SW 1271 (cell line): ENCODE data around the gene LRRC28.

Experiments
- DNase-seq, 2 experiments: peaks; one replicate each; lab custom pipeline; 2025; lab: John Stamatoyannopoulos, UW

LRRC28 gene

DNA sequence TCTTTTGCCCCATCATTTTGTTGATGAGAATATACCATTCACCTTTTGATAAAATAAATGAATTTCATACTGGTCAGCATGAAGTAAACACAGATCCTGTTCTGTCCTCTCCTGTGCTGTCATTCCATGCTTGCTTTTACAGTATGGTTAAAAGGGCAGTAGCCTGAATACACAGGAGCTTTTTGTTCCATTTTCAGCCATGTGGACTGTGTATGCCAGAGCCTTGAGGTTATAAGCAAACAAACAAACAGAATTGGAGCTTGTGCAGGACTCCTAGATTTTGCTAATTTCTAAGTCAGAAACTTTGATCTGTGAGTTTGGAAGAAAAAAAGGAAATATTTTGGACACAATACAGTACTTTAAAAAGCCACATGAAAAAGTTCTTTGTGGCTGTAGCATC, 91.9 kb downstream of the LRRC28 start:
- DNase-seq: no peak

DNA sequence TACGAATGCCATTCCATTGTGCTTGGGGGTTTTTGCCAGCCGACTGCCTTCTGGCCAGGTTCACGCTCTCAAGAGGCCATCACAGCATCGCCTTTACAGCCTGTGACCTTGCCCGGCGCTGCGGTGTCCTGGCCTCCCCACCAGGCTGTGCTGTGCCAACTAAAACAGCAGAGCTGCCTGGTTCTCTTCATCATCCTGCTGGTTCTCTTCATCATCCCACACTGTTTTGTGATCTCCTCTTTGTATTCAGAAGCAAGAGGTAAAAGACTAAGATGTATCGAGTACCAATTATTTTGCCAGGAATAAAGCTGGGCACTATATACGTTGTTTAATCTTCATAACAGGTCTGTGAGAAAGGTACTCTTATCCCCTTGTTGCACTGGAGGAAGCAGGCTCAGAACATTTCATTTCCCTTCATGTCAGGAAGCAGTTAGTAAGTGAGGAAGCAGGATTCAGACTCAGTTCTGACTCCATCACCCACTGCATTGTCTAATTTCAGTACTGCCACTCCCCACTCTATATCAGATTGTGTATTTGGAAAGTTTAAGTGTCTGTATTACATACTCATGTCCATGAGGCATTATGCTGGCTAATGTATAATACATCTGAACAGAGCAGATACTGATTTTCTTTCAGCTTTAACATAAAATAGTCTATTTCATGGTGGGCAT, 92.7 kb downstream of the LRRC28 start:
- no peak for DNase-seq

DNA sequence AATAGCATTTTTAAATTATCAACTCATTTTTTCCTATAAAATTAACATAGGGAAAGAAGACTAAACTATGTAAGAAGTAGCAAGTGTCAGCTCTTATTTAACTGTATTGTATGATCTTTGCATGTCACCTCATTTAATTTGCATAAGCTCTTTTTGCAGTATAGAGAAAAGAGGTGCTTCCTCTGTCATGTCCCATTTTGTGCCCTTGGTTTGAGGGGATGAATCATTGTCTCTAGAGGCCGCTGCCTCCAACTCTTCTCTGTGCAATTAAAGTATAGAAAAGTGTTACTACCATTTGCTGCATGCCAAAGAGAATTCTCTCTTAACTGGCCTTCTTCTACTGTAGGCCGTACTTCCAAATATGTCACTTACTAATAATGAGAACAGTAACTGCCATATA, 93.4 kb downstream of the LRRC28 start:
- DNase-seq: no peak

GRCh38 chr15:99345242-99345641, 94.0 kb downstream of the LRRC28 start:
- DNase-seq: no peak

- no peak for DNase-seq
These were observed 94.7 kb downstream of the LRRC28 start for GRCh38 chr15:99345832-99346462.

DNA sequence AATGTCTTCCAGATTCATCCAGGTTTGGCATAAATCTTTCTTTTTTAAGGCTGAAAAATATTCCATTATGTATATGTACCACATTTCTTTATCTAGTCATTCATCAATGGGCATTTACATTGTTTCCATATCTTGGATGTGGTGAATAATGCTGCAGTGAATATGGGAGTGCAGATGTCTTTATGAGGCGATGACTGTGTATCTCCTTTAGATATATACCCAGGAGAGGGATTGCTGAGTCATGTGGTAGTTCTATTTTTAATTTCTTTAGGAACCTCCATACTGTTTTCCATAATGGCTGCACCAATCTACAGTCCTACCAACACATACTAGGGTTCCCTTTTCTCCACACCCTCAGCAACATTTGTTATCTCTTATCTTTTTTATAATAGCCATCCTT, 96.3 kb downstream of the LRRC28 start:
- no peak for DNase-seq

DNA sequence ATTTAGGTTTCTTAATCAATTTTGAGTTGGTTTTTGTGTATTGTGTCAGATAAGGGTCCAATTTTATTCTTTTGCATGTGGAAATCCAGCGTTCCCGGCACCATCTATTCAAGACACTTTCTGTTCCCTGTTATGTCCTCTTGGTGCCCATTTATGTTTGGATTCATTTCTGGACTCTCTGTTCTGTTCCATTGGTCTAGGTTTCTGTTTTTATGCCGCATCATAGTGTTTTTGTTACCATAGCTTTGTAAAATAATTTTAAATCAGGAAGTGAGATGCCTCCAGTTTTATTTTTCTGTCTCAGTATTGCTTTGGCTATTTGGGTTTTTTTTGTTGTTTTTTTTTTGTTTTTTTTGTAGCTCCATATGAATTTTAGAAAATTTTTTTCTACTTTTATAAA, 97.1 kb downstream of the LRRC28 start:
- DNase-seq: no peak

GRCh38 chr15:99350408-99350807, 99.1 kb downstream of the LRRC28 start:
- no peak for DNase-seq

DNA sequence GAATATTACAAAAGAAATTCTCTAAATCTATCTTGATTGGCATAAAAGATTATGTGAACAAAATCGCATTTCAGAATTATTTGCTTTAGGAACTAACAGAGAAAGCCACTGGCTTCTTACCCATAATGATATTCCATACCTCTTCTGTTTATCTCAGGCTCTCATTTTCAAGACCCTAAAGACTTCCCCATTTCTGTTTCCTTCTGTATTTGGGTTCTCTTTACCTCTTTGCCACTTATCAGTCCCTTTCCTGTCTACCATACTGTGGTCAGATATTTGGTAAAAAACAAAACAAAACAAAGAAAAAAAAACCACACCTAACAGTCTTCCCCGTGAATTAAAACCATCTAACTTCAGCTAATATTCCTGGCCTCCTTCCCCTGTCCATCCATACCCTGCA, 108.5 kb downstream of the LRRC28 start:
- no peak for DNase-seq

DNA sequence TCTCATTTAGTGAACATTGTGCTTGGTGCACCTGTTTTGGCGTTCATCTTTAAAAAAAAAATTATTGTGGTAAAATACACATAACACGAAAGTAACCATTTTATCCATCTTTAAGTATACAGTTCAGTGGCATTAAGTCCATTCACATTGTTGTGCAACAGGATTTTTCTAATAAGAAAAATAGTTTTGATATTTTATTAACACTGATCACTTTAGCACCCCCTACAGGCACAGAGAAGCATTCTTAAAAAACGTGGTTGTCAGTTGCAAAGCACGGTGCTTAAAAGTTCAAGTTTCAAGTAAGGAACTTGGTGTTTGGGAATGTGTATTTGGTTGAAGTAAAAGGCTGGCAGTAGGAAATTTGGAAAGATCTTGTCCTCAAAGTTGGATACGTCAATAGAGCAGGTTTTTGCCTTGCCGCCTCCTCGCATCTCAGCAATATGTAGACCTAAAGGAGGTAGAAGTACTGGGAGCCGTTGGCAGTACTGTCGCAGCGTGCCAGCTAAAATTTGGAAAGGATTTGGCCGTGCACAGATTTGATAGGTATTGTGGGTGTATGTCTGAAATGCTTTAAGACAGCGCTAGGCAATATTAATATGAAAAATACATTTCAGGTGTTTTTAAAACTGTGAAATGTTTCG, 110.4 kb downstream of the LRRC28 start:
- no peak for DNase-seq

- no peak for DNase-seq
These were observed 114.0 kb downstream of the LRRC28 start for GRCh38 chr15:99365242-99365641.

DNA sequence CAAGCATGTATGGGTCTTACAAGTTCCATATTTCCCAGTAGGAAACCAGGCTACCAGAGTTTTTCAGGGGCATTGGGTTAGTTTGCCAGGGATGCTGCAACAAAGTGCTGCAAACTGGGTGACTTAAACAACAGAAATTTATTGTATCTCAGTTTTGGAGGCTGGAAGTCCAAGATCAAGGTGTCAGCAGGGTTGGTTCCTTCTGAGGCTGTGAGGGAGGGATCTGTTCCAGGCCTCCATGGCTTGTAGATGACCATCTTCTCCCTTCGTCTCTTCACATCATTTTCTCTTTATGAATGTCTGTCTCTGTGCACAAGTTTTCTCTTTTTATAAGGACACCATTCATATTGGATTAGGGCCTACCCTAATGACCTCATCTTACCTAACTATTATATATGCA, 114.7 kb downstream of the LRRC28 start:
- DNase-seq: no peak

- DNase-seq: no peak
These were observed 117.5 kb downstream of the LRRC28 start for GRCh38 chr15:99368743-99369142.

DNA sequence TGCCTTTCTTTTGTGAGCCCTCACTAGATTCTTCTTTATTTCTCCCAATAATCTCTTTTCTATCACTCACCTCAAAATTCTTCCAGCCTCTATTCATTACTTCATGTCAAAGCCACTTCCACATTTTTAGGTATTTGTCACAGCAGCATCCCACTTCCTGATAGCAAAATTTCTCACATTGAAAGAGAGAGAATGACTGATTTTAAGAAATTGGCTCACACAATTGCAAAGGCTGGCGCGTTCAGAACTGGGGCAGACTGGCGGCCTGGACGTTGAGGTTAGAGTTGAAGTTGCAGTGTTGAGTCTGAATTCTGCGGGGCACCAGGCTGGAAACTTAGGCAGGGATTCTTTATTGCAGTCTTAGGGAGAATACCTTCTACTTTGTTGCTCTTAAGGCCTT, 117.9 kb downstream of the LRRC28 start:
- no peak for DNase-seq

DNA sequence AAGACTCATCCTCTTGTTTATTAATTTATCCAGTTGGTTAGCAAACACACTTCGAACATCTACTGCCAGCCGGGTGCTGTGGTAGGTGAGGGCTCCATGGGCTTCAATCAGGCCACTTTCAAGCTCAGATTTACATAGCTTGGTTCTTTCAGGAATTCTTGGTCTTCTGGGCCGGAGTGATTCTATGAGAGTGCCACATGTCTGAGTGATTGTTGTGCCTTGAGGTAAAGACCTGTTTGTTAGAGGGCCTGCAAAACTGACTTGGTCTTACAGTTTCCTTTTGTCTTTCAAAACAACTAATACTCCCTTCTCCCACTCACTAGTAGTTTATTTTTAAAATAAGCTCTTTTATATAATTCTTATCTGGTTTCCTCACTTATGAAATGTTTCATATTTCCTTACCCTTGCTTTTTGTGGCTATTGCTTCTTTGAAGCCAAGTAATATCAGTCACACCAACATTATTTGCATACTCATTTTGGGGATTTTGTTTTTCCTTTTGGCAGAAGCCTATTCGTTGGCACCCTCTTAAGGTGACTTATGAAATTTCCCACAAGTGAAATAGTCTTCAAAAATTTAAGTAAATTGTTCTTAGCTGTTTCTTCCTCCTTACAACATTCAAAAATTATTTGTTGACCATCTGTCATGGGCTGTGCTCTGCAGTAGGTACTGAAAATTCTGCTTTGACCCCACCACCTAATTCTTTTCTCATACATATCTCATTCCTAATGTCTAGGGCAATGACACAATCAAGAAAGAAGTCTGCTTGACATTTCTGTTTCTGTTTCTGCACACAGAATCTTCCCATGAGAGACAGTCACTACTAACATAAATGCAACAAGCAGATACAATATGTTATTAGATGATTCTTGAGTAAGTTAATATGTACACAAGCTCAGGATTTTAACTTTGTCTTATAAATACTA, 120.2 kb downstream of the LRRC28 start:
- peak in 1 of 2 experiments; percentile 17 for DNase-seq

DNA sequence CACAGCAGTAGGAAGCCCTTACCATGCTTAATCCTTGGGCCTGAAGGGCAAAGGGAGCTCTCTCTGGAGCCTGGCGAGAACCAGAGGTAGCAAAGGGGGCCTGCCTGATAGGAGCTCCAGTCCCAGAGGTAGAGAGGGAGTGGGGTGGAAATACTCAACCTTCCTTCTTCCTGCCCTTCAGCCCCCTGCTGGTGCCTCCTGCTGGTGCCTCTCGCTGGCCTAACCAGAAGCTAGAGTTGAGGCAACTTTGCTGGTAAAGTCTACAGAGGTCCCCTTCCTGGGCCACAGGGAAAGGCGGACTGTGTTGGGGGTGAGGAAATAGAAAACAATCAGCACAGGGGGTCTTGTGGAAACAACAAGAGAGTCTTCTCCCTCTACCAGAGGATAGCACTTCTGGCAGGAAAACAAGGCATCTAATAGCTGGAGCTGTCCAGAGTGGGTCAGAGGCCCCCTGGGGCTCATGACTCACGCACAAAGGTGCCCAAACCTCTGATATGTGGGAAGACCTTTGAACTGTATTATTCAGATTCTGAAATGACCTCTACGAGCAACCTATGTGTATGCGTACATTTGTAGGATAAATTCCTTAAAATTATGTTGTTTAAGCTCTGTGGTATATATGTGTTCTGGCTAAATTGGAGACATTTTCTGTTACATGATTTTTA, 133.9 kb downstream of the LRRC28 start:
- no peak for DNase-seq

- no peak for DNase-seq
These were observed 134.6 kb downstream of the LRRC28 start for GRCh38 chr15:99385865-99386264.

GRCh38 chr15:99386391-99386790, 135.1 kb downstream of the LRRC28 start:
- no peak for DNase-seq

GRCh38 chr15:99387421-99388168, 136.3 kb downstream of the LRRC28 start:
- no peak for DNase-seq

GRCh38 chr15:99390667-99391066, 139.4 kb downstream of the LRRC28 start:
- DNase-seq: no peak

DNA sequence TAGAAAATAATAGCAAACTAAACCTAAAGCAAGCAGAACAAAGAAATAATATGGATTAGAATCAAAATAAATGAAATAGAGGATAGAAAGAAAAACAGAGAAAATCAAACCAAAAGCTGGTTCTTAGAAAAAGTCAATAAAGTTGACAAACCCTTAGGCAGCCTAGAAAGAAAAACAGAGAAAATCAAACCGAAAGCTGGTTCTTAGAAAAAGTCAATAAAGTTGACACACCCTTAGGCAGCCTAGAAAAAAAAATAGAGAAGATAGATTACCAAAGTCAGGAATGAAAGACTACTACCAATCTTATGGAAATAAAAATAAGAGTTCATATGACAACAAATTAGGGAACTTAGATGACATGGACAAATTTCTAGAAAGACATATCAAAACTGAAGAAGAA, 142.4 kb downstream of the LRRC28 start:
- DNase-seq: no peak
